Measurements from ENCODE around the gene AGBL4. TPM values are rescaled to one million over a fixed set of nuclear protein-coding genes. Genes with fewer than 3 reads are reported as not detected.

The AGBL4 gene
- polyA plus RNA-seq, 4 donors = 0.10 to 0.16 TPM; not detected in 2

DNA sequence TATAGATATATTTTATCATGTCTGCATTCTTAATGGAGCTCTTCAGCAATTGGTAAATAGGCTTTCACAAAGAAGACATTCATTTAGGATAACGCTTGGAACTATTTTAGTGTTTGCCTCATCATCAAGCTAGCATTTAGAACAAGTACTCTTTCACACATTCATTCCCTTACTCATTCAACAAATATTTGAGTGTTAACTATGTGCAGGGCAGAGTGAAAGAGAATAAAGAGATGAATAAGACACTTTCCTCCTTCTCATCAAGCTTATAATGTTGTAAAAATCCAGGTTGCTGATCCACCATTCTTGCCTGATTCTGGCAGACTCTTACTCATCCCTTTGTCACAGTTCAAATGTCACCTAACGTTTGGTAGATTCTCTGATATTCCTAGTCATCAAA is 860.7 kb downstream of the AGBL4 start:
- Histone ChIP-seq H3K36me3 (ENCODE audit: control insufficient read depth in 3 of 3, insufficient read depth in 2 of 3, low read depth in 1 of 3, low read length in 3 of 3) (no peaks in the 10 kb centered on the region), H3K27ac (ENCODE audit: low read depth in 1 of 3, low read length in 2 of 3) (no peak overlapping the region), H3K4me1 (ENCODE audit: control insufficient read depth in 3 of 3, insufficient read depth in 2 of 3, low read depth in 1 of 3, low read length in 2 of 3) (no peaks in the 10 kb centered on the region), H3K9me3 (ENCODE audit: control insufficient read depth in 2 of 2, insufficient read depth in 1 of 2, low read depth in 1 of 2, low read length in 1 of 2) (no peaks in the 10 kb centered on the region), H3K4me3 (ENCODE audit: low read depth in 1 of 3, low read length in 3 of 3) (no peak overlapping the region), H3K27me3 (ENCODE audit: control insufficient read depth in 3 of 3, insufficient read depth in 3 of 3, low read length in 3 of 3) (no peaks in the 10 kb centered on the region)
- FAIRE-seq (no peak), DNase-seq (no peak)
- 43 to 58% (median 50%) methylated on average over 2 of the region's 2 CpGs for WGBS, 3 donors

DNA sequence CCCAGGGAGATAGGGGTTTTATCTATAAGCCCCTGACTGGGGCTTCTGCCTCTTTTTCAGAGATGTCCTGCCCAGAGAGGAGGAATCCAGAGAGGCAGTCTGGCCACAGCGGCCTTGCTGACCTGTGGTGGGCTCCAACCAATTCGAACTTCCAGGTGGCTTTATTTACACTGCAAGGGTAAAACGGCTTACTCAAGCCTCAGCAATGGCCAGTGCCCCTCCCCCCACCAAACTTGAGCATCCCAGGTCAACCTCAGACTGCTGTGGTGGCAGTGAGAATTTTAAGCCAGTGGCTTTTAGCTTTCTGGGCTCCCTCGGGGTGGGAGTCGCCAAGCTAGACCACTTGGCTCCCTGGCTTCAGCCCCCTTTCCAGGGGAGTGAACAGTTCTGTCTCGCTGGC is 863.1 kb downstream of the AGBL4 start:
- FAIRE-seq = no peak
- 64 to 70% (median 66%) methylated on average over 6 of the region's 6 CpGs for WGBS, 3 donors
- no peak overlapping the region for H3K27ac ChIP-seq (ENCODE audit: low read depth in 1 of 3, low read length in 2 of 3)

GRCh38 chr1:49136738-49137251 is 887.0 kb downstream of the AGBL4 start:
- 62 to 79% (median 74%) methylated on average over 1 of the region's 1 CpG for WGBS, 3 donors
- DNase-seq = no peak
- no peaks in the 10 kb centered on the region for H3K36me3 ChIP-seq (ENCODE audit: control insufficient read depth in 3 of 3, insufficient read depth in 2 of 3, low read depth in 1 of 3, low read length in 3 of 3)
- no peak overlapping the region for H3K4me3 ChIP-seq (ENCODE audit: low read depth in 1 of 3, low read length in 3 of 3)
- H3K27me3 ChIP-seq (ENCODE audit: control insufficient read depth in 3 of 3, insufficient read depth in 3 of 3, low read length in 3 of 3) = no peaks in the 10 kb centered on the region
- no peak overlapping the region for H3K27ac ChIP-seq (ENCODE audit: low read depth in 1 of 3, low read length in 2 of 3)
- no peak for FAIRE-seq
- H3K9me3 ChIP-seq (ENCODE audit: control insufficient read depth in 2 of 2, insufficient read depth in 1 of 2, low read depth in 1 of 2, low read length in 1 of 2) = peaks cover 0 to 2% of the 10 kb centered on the region in 2 donors
- no peaks in the 10 kb centered on the region for H3K4me1 ChIP-seq (ENCODE audit: control insufficient read depth in 3 of 3, insufficient read depth in 2 of 3, low read depth in 1 of 3, low read length in 2 of 3)

More for the DNA sequence above, 863.1 kb downstream of the AGBL4 start:
- H3K27me3 ChIP-seq (ENCODE audit: control insufficient read depth in 3 of 3, insufficient read depth in 3 of 3, low read length in 3 of 3) = no peaks in the 10 kb centered on the region
- no peaks in the 10 kb centered on the region for H3K9me3 ChIP-seq (ENCODE audit: control insufficient read depth in 2 of 2, insufficient read depth in 1 of 2, low read depth in 1 of 2, low read length in 1 of 2)
- H3K4me3 ChIP-seq (ENCODE audit: low read depth in 1 of 3, low read length in 3 of 3) = no peak overlapping the region
- H3K36me3 ChIP-seq (ENCODE audit: control insufficient read depth in 3 of 3, insufficient read depth in 2 of 3, low read depth in 1 of 3, low read length in 3 of 3) = no peaks in the 10 kb centered on the region
- DNase-seq = no peak
- H3K4me1 ChIP-seq (ENCODE audit: control insufficient read depth in 3 of 3, insufficient read depth in 2 of 3, low read depth in 1 of 3, low read length in 2 of 3) = no peaks in the 10 kb centered on the region

DNA sequence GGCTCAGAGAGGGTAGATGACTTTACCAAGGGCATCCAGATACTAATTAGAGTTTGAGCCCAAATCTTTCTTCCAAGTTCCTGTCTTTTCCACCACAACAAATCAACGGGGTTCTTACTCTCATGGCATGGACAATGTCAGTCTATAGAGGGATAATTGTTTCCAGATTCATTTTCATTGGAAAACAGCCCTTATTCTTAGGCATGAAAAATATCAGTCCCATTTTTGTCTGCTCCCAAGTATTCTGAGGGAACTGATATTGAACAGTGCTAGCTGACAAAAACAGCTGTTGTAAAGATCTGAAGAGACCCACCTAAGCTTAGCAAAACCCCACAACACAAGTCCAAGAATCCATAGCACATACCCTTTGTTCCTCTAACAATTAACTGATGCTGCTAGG is 898.0 kb downstream of the AGBL4 start:
- no peaks in the 10 kb centered on the region for H3K36me3 ChIP-seq (ENCODE audit: control insufficient read depth in 3 of 3, insufficient read depth in 2 of 3, low read depth in 1 of 3, low read length in 3 of 3)
- WGBS, 3 donors = 8 to 39% (median 20%) methylated on average over 1 of the region's 1 CpG
- no peaks in the 10 kb centered on the region for H3K9me3 ChIP-seq (ENCODE audit: control insufficient read depth in 2 of 2, insufficient read depth in 1 of 2, low read depth in 1 of 2, low read length in 1 of 2)
- DNase-seq (no peak), FAIRE-seq (no peak)
- no peak overlapping the region for H3K27ac ChIP-seq (ENCODE audit: low read depth in 1 of 3, low read length in 2 of 3)
- H3K27me3 ChIP-seq (ENCODE audit: control insufficient read depth in 3 of 3, insufficient read depth in 3 of 3, low read length in 3 of 3) = no peaks in the 10 kb centered on the region
- H3K4me1 ChIP-seq (ENCODE audit: control insufficient read depth in 3 of 3, insufficient read depth in 2 of 3, low read depth in 1 of 3, low read length in 2 of 3) = no peaks in the 10 kb centered on the region
- no peak overlapping the region for H3K4me3 ChIP-seq (ENCODE audit: low read depth in 1 of 3, low read length in 3 of 3)

DNA sequence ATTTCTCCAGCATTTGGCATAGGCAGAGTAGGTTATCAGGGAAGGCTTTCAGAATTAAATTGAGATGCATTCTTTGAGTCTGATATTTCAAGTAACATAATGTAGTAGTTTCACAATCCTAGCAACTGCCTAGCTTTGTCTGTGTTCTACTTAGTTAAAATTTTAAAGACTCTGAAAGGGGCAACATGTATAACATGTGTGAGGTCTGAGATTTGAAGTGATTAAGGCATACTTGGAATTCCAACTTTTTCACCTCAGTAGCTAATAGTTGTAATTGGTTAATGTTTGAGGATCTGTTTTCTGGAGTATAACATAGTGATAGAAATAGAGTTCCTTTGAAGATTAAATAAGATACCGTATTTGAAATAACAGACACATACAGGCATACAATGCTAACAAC is 911.8 kb downstream of the AGBL4 start:
- FAIRE-seq = no peak
- WGBS, 3 donors = 58 to 87% (median 68%) methylated on average over 1 of the region's 1 CpG
- H3K36me3 ChIP-seq (ENCODE audit: control insufficient read depth in 3 of 3, insufficient read depth in 2 of 3, low read depth in 1 of 3, low read length in 3 of 3) = no peaks in the 10 kb centered on the region
- H3K4me1 ChIP-seq (ENCODE audit: control insufficient read depth in 3 of 3, insufficient read depth in 2 of 3, low read depth in 1 of 3, low read length in 2 of 3) = no peaks in the 10 kb centered on the region
- no peak overlapping the region for H3K4me3 ChIP-seq (ENCODE audit: low read depth in 1 of 3, low read length in 3 of 3)
- H3K27ac ChIP-seq (ENCODE audit: low read depth in 1 of 3, low read length in 2 of 3) = no peak overlapping the region
- H3K27me3 ChIP-seq (ENCODE audit: control insufficient read depth in 3 of 3, insufficient read depth in 3 of 3, low read length in 3 of 3) = no peaks in the 10 kb centered on the region
- no peak for DNase-seq
- peaks cover 0 to 4% of the 10 kb centered on the region in 2 donors for H3K9me3 ChIP-seq (ENCODE audit: control insufficient read depth in 2 of 2, insufficient read depth in 1 of 2, low read depth in 1 of 2, low read length in 1 of 2)

DNA sequence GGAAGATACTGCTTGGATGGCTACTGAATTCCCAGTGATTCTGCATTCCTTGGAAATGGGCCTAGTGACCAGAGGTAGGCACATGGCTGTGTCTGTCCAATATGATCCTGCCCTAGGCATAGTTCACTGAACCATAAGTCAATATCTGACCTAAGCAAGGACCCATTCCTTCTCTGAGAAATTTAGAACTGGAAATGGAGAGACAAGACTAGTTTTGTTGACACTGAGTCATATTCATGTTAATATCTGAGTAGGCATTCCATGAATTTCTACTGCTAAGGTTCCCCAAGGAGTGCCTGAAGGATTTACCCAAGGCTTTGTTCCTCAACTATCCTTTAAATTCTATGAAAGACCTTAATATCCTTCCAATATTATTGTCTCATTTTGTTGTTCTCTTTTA is 917.3 kb downstream of the AGBL4 start:
- DNase-seq (no peak), FAIRE-seq (no peak)
- H3K4me1 ChIP-seq (ENCODE audit: control insufficient read depth in 3 of 3, insufficient read depth in 2 of 3, low read depth in 1 of 3, low read length in 2 of 3) = no peaks in the 10 kb centered on the region

DNA sequence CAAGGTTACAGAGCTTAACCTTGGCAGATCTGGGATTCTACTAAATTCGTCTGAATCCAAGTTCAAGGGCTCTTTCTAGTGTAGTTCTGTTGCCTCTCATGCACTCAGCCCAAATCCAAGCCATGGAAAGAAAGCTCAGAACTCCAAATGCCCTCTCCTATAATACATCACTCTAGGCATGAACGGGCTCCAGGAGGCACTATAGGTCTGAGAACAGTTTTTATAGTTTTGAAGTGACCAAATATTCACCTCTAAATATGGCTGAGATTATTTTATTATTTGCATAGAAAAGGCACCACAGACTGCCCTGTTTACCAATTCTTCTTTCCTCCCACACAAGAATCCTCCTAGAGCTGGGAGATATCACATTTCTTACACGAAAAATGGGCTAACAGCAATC is 919.2 kb downstream of the AGBL4 start:
- Histone ChIP-seq H3K4me3 (ENCODE audit: low read depth in 1 of 3, low read length in 3 of 3) (no peak overlapping the region), H3K9me3 (ENCODE audit: control insufficient read depth in 2 of 2, insufficient read depth in 1 of 2, low read depth in 1 of 2, low read length in 1 of 2) (no peaks in the 10 kb centered on the region), H3K4me1 (ENCODE audit: control insufficient read depth in 3 of 3, insufficient read depth in 2 of 3, low read depth in 1 of 3, low read length in 2 of 3) (no peaks in the 10 kb centered on the region), H3K36me3 (ENCODE audit: control insufficient read depth in 3 of 3, insufficient read depth in 2 of 3, low read depth in 1 of 3, low read length in 3 of 3) (no peaks in the 10 kb centered on the region), H3K27me3 (ENCODE audit: control insufficient read depth in 3 of 3, insufficient read depth in 3 of 3, low read length in 3 of 3) (no peaks in the 10 kb centered on the region), H3K27ac (ENCODE audit: low read depth in 1 of 3, low read length in 2 of 3) (no peak overlapping the region)
- FAIRE-seq (no peak), DNase-seq (no peak)
- 47 to 57% (median 51%) methylated on average over 3 of the region's 3 CpGs for WGBS, 3 donors

More for the DNA sequence above, 917.3 kb downstream of the AGBL4 start:
- no peak overlapping the region for H3K4me3 ChIP-seq (ENCODE audit: low read depth in 1 of 3, low read length in 3 of 3)
- H3K27ac ChIP-seq (ENCODE audit: low read depth in 1 of 3, low read length in 2 of 3) = no peak overlapping the region
- no peaks in the 10 kb centered on the region for H3K36me3 ChIP-seq (ENCODE audit: control insufficient read depth in 3 of 3, insufficient read depth in 2 of 3, low read depth in 1 of 3, low read length in 3 of 3)
- H3K9me3 ChIP-seq (ENCODE audit: control insufficient read depth in 2 of 2, insufficient read depth in 1 of 2, low read depth in 1 of 2, low read length in 1 of 2) = no peaks in the 10 kb centered on the region
- H3K27me3 ChIP-seq (ENCODE audit: control insufficient read depth in 3 of 3, insufficient read depth in 3 of 3, low read length in 3 of 3) = no peaks in the 10 kb centered on the region

DNA sequence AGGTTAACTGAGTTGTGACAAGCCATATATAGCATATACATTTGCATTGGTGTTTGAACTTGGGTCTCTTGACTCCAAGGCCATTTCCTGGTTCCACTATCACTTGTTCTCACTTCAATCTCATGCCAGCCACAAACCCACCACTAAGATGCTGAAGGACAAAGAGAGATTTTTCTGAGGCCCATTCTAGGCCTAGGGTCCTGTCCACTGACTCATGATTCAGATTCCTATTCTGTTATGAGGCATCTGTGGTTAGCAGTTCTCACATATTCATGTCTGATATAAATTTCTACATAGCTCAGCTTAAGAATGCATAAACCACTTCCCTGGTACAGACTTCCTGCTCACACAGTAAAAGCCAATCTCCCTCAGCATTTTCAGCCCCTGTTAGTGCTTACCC is 921.0 kb downstream of the AGBL4 start:
- no peak overlapping the region for H3K27ac ChIP-seq (ENCODE audit: low read depth in 1 of 3, low read length in 2 of 3)
- no peak for DNase-seq
- no peak for FAIRE-seq
- H3K4me1 ChIP-seq (ENCODE audit: control insufficient read depth in 3 of 3, insufficient read depth in 2 of 3, low read depth in 1 of 3, low read length in 2 of 3) = no peaks in the 10 kb centered on the region
- no peak overlapping the region for H3K4me3 ChIP-seq (ENCODE audit: low read depth in 1 of 3, low read length in 3 of 3)
- no peaks in the 10 kb centered on the region for H3K27me3 ChIP-seq (ENCODE audit: control insufficient read depth in 3 of 3, insufficient read depth in 3 of 3, low read length in 3 of 3)
- no peaks in the 10 kb centered on the region for H3K9me3 ChIP-seq (ENCODE audit: control insufficient read depth in 2 of 2, insufficient read depth in 1 of 2, low read depth in 1 of 2, low read length in 1 of 2)
- H3K36me3 ChIP-seq (ENCODE audit: control insufficient read depth in 3 of 3, insufficient read depth in 2 of 3, low read depth in 1 of 3, low read length in 3 of 3) = no peaks in the 10 kb centered on the region

- WGBS, 3 donors = 80 to 87% (median 83%) methylated on average over 5 of the region's 5 CpGs
- Histone ChIP-seq H3K36me3 (ENCODE audit: control insufficient read depth in 3 of 3, insufficient read depth in 2 of 3, low read depth in 1 of 3, low read length in 3 of 3) (no peaks in the 10 kb centered on the region), H3K4me1 (ENCODE audit: control insufficient read depth in 3 of 3, insufficient read depth in 2 of 3, low read depth in 1 of 3, low read length in 2 of 3) (no peaks in the 10 kb centered on the region), H3K27ac (ENCODE audit: low read depth in 1 of 3, low read length in 2 of 3) (no peak overlapping the region), H3K4me3 (ENCODE audit: low read depth in 1 of 3, low read length in 3 of 3) (no peak overlapping the region), H3K27me3 (ENCODE audit: control insufficient read depth in 3 of 3, insufficient read depth in 3 of 3, low read length in 3 of 3) (no peaks in the 10 kb centered on the region), H3K9me3 (ENCODE audit: control insufficient read depth in 2 of 2, insufficient read depth in 1 of 2, low read depth in 1 of 2, low read length in 1 of 2) (no peaks in the 10 kb centered on the region)
- DNase-seq (no peak), FAIRE-seq (no peak)
Measured at GRCh38 chr1:49098866-49099265, 924.9 kb downstream of the AGBL4 start.
